Left renal pelvis (tissue), 4 donors: Measurements from ENCODE around the gene ICE1. TPM values are rescaled to one million over a fixed set of nuclear protein-coding genes. Genes with fewer than 3 reads are reported as not detected.
"Not testable (repeated sequence)": the region's sequence is repeated elsewhere in the genome, so short reads cannot be mapped to it uniquely, and the experiment has no call there.

Experiments used
- DNase-seq, 4 donors: peaks; one replicate each; pipeline ENCODE4 v3.0.0-alpha.2; 2013; ENCODE audit warnings: low read depth in 4 of 4, low spot score in 3 of 4
- polyA plus RNA-seq, 4 donors: library from polyadenylated mRNA; unstranded; fragments of 120-200 nt; gene quantifications; one replicate each; pipeline ENCODE4 v1.2.1, GENCODE V29; 2013; ENCODE audit not compliant: insufficient read length in 4 of 4

ICE1 gene
- polyA plus RNA-seq, 4 donors = 32.3 to 40.7 (median 35.5) TPM

- no peak for DNase-seq
Measured at GRCh38 chr5:5487585-5488360, 65.3 kb downstream of the ICE1 start.

DNA sequence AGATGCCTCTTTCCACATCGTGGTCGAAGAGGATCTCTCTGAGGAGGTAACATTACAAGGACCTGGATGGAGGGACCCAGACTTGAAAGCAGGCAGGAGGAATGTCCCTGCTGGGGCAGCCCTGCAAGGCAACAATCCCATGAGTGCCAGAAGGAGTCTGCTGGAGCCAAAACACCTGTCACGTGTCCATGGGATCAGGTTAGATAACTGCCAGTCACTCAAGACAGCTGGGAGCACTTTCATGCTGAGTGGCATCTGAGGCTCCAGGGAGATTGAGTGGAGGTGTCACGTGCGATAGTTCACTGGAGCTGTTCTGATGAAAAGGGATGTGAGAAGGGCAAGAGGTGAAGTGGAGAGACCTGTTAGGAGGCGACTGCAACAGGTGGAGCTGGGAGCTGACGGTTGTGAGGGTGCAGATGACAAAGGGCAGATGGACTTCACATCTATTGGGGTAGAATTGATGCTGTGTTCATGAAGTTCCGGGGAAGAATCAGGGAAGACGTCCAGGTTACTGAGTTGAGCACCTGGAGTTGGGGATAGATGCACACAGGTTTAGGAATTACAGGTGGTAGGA, 68.4 kb downstream of the ICE1 start:
- no peak for DNase-seq

DNA sequence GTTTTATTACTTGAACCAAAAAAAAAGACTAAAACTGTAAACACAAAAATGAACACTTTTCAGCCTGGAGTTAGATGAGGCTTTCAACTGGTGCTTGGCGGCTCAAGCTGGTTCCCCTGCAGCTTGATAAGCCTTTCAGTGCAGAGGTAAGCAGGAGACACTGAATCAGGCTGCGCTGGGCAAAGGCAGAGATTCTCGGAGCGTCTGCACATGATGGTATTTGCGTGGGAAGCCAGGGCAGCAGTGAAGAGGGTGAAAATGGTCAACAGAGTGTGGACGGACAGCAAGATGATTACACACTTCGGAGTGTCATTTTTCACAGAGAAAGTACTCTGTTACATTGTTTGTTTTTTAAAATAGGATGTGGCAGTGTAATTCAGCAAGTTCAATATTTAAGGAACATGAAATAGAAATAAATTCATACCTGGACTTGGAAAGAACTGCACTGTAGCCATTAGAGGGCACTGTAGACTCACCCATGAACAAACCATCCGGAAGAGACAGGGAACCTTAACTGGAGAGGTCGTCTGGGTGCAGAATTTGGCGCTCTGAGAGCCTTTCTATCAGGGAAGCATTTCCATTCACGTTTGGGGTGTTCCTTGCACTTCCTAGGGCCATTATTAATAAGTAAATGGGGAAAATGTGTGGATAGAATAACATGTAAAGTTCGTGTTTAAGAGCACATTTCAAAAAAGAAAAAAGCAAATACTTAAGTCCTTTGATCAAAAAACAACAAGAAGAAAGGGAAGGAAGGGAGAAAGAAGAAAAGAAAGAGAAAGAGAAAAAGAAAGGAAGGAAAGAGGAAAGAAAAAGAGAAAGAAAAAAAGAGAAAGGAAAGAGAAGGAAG, 69.8 kb downstream of the ICE1 start:
- DNase-seq = no peak

DNA sequence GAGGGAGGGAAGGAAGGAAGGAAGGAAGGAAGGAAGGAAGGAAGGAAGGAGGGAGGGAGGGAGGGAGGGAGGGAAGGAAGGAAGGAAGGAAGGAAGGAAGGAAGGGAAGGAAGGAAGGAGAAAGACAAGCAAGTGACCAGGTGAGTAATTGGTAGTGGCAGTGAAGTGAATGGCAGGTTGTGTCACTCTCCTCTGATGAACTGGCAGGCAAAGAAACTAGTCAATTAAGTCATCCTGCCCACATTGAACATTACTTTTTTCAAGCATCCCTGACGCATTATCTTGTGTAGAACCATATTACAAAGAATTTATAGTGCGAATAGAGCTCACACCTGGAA, 70.4 kb downstream of the ICE1 start:
- not testable (repeated sequence) for DNase-seq

- peak in 1 of 4 donors; percentile 30 for DNase-seq
Measured at GRCh38 chr5:5494489-5495402, 72.3 kb downstream of the ICE1 start.

- DNase-seq = peak in 1 of 4 donors; percentile 53
Measured at GRCh38 chr5:5497152-5497788, 74.8 kb downstream of the ICE1 start.

DNA sequence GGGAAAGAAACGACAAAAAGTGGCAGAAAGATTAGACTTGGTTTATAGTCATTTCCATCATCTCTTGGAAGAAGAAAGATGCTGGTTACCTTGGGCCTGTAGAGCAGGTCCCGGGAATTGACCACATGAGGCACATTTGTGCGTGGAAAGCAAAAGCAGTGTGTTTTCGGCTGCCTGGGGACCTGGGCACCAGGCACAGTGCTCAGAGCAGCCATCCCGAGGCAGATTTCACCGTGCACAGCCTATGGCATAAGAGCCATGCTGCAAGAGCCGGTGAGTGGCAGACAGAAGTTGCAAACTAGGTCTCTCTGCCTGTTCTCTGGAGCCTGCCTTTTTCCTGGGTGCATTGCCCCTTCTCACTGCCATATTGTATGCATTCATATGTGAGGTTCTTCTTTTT, 77.0 kb downstream of the ICE1 start:
- no peak for DNase-seq

GRCh38 chr5:5504325-5504724, 81.8 kb downstream of the ICE1 start:
- DNase-seq = no peak

GRCh38 chr5:5505815-5506214, 83.3 kb downstream of the ICE1 start:
- no peak for DNase-seq

GRCh38 chr5:5508391-5508790, 85.9 kb downstream of the ICE1 start:
- no peak for DNase-seq

GRCh38 chr5:5511904-5512416, 89.5 kb downstream of the ICE1 start:
- DNase-seq = no peak

DNA sequence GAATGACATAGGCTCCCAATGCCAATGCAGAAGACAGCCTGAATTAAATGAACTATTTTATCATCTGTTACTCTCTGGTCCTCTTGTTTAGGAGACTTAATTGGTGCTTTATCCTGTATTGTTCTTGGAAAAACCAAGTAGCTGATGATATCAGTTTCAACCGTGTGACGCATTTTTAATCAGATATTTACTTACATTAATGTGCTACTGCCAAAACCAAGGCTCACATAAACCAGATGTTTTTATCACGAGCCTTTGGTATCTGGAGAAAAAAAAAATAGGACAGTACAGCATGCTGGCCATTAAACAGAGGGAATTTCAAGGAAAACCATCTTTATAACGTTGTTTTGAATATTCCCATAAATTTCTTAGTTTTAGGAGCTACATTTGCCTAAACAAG, 90.1 kb downstream of the ICE1 start:
- DNase-seq = no peak

GRCh38 chr5:5520622-5521021, 98.1 kb downstream of the ICE1 start:
- not testable (repeated sequence) for DNase-seq

GRCh38 chr5:5521029-5521428, 98.6 kb downstream of the ICE1 start:
- no peak for DNase-seq

DNA sequence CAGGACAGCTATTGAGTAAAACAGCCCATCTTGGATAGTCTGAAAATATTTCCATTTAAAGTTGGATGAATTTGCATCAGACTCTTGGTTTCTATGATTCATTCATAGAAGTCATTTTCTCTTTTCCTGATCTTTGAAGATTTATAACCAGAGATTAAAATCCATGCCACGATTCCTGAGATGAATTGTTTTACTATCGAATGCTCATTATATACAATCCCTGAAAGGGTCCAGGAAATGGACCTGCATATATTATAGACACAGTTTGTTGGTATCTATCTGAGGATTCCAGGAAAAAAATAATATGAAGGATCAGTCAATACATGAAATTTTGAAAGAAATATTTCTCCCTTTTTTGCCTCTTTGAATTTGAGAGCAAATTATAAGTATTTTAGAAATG, 99.0 kb downstream of the ICE1 start:
- no peak for DNase-seq

GRCh38 chr5:5522336-5522735, 99.9 kb downstream of the ICE1 start:
- DNase-seq = no peak

GRCh38 chr5:5523066-5523505, 100.6 kb downstream of the ICE1 start:
- no peak for DNase-seq

DNA sequence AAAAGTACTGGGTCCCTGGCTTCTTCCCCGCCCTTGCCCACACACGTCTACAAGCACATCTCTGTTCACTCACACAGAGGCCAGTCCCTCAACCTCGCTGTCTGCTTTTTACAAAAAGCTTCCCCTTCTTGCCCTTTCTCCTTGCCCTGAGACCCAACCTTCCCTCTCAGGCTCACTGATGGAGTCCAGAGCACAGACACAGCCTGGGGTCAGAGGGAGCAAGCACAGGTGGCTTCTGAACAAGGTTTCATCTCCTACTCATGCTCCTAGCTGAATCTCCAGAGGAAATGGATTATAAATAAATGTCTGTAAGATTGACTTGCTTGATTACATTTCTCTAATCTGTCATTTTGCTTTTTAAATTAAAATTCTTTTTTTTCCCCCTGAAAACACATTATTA, 101.8 kb downstream of the ICE1 start:
- no peak for DNase-seq

DNA sequence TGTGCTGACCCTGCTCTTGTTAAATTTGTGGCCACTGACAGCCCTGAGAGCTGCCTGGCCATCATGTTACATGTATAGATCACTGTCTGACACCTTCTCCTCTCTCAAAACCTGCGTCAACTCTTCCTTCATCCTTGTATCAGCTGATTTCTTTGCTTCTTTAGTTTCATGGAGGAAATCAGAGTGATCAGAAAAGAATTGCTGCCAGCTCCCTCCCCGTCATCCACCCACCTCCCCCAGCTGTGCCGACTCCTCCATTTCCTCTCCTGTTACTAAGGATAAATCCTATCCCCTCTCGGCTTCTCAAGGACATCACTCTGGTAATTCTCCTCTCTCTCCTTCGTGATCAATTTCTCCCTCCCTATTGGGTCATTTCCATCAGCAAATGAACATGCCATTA, 108.9 kb downstream of the ICE1 start:
- no peak for DNase-seq
